ENCODE data around the gene IGFL4.
"Not testable (repeated sequence)": the region's sequence is repeated elsewhere in the genome, so short reads cannot be mapped to it uniquely, and the experiment has no call there.

The IGFL4 gene

DNA sequence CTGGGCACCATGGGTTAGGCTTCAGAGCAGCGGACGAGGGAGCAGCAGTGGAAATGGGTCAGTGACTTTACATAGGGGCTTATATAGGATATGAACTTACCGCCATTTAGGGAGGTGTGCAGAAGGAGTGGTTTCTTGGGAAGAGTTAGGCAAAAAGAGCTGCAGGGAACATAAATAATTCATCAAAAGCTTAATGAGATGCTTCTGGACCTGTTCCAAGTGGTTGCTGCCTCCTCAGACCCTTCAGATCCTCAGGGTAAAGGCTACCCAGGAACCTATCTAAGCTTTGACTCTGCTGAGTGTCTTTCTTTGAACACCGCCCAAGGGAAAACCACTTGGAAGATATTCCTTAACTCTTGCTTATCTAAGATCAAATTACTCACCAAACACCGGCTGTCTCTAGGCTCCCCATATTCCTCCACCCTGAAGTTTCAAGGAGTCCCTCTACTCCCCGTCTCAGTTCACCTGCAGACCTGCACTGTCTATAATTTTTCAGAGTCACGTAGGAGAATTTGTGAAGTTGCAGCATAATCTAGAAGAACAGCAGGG is at the start of gene IGFL4:
TSS of gene IGFL4 (minus strand) at position 51 of the 549 bp plus-strand sequence. CDS start at position 11, 40 bp downstream.
- no peak for DNase-seq
- ATAC-seq, result no peak

GRCh38 chr19:46090444-46090843 is 49.6 kb upstream of the IGFL4 start:
- ATAC-seq (no peak), DNase-seq (no peak)

- DNase-seq (no peak), ATAC-seq (no peak)
These were observed 48.6 kb upstream of the IGFL4 start for GRCh38 chr19:46089432-46089831.

GRCh38 chr19:46088101-46088500 is 47.3 kb upstream of the IGFL4 start:
- DNase-seq, result no peak
- no peak for ATAC-seq

- ATAC-seq (no peak), DNase-seq (no peak)
These were observed 45.1 kb upstream of the IGFL4 start for GRCh38 chr19:46085888-46086287.

DNA sequence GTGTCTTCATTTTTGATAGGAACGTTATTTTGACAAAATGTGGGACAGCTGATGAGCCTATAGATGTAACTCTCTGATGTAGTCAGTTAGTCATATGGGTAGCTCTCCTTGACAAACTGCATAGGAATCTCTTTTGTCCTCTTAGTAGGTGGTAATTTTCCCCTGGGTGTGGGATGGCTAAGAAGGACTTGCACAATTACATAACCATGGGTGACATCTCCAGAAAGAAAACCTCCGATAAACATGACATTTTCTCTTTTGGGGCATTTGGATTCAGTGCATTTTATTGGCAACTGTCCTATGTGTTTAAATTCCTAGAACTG is 41.9 kb upstream of the IGFL4 start:
- no peak for ATAC-seq
- no peak for DNase-seq

GRCh38 chr19:46081928-46082727 is 41.3 kb upstream of the IGFL4 start:
- ATAC-seq, result peak; percentile 56
- DNase-seq, result peak; percentile 16

DNA sequence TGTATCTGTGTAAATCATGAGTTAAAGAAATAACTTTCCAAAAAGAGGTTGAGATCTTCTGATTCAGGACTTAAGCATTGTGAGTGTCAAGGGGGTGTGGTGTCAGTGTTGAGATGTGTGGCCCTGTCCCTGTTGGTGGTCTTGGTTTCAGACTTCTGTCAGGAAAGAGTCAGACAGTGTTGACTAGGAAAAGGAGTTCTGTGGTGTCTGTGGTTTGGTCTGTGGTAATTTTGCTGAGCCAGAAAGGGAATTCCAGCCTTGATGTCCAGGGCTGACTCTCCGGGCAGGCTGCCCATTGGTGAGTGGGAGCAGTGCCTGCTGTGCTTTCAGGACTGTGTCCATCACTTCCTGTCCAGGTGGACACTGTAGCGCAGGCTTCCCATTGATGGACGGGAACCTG is 39.8 kb upstream of the IGFL4 start:
- ATAC-seq, result no peak
- no peak for DNase-seq

DNA sequence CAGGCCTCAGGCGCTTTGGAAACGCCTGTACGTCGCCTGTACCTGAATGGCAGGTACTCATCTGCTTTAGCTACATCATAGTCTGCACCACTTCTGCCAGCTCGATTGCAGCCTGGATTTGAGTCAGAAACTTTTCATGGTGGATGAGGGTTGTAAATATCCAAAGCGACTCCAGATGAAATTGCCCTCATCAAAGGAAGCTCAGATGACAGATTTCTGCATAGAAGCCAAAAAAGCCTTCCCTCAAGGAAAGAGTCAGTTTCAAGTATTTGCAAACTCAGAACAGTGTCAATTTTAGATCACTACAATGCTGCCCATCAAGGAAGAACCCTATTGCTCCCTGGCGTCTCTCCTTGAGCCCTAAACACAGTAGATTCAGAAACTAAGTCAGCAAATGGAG is 38.8 kb upstream of the IGFL4 start:
- no peak for DNase-seq
- no peak for ATAC-seq

DNA sequence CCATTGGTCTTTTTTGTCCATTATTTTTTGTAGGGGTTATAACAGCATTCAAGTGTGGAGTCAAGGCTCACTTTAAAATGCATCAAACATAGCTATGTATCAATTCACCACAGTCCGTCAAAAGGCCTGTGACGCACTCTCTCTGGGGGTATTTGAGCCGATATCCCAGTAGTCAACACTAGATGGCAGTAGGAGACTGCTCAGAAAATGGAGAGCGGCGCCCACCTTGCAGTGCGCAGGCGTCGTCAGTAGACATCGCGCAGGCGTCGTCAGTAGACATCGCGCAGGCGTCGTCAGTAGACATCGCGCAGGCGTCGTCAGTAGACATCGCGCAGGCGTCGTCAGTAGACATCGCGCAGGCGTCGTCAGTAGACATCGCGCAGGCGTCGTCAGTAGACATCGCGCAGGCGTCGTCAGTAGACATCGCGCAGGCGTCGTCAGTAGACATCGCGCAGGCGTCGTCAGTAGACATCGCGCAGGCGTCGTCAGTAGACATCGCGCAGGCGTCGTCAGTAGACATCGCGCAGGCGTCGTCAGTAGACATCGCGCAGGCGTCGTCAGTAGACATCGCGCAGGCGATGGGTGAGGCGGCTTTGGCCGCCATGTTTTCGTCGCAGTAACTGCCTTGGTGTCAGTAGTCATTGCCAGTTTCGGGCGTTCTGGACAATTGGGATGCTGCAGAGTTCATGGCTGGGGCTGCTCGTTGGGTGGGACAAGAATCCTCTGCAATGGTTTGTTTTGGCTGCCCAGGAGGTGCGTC is 38.0 kb upstream of the IGFL4 start:
- not testable (repeated sequence) for ATAC-seq
- peak; percentile 39 for DNase-seq

DNA sequence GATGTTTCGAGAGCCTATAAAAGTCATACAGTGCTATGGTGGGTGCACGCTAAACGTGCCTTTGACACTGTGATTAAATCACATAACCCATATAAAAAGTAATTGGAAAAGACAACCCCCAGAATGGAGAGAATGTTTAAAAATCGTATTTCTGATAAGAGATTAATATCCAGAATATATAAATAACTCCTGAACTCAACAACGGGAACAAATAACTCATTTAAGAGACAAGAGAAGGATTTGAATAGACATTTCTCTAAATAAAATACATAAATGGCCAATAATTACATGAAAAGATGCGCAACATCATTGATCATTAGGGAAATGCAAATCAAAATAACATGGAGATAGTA is 37.0 kb upstream of the IGFL4 start:
- DNase-seq, result no peak
- ATAC-seq, result no peak

GRCh38 chr19:46076951-46077814 is 36.4 kb upstream of the IGFL4 start:
- ATAC-seq (peak; percentile 73), DNase-seq (peak; percentile 52)

GRCh38 chr19:46076031-46076880 is 35.5 kb upstream of the IGFL4 start:
- ATAC-seq (no peak), DNase-seq (no peak)

DNA sequence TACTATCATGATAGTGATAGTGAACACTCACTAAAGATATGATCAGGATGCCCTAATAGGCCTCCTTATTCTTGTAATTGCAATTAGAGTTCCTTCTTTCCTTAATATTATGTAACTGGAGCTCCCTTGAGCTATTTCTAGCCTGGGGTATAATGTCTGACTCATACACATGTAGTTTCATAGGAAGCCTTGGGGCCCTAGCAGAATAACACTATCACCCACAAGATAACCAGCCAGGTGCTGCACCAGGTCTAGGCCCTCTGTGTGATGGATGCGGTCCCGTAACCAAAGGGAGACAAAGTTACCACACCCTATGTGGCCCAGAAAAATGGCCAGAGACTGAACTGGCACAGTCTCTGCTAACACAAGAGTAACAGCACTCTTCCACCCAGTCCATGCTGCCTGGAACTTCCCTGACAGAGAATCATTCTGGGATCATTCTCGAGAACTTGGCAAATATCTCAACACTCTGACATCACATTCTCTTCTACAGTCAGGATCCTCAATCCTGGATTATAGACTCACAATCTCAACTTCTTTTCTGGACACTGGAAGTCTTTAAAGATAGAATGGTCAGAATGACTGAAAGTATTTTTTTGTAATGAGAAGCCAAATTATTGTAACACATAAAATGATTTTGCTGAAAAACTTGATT is 32.6 kb upstream of the IGFL4 start:
- ATAC-seq (no peak), DNase-seq (no peak)

GRCh38 chr19:46069806-46070341 is 29.1 kb upstream of the IGFL4 start:
- ATAC-seq (no peak), DNase-seq (no peak)

- ATAC-seq, result no peak
- no peak for DNase-seq
These were observed 27.8 kb upstream of the IGFL4 start for GRCh38 chr19:46068345-46069258.

GRCh38 chr19:46067691-46068090 is 26.9 kb upstream of the IGFL4 start:
- DNase-seq, result no peak
- ATAC-seq, result no peak

DNA sequence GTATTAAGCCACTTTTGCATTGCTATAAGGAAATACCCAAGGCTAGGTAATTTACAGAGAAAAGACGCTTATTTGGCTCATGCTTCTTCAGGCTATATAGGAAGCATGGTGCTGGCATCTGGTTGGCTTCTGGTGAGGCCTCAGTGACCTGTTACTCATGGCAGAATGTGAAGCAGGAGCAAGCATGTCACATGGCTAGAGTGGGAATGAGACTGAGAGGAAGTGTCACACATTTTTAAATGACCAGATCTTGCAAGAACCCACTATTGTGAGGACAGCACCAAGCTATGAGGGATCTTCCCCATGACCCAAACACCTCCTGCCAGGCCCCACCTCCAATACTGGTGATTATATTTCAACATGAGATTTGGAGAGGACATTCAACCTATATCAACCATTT is 25.7 kb upstream of the IGFL4 start:
- no peak for ATAC-seq
- DNase-seq, result no peak

DNA sequence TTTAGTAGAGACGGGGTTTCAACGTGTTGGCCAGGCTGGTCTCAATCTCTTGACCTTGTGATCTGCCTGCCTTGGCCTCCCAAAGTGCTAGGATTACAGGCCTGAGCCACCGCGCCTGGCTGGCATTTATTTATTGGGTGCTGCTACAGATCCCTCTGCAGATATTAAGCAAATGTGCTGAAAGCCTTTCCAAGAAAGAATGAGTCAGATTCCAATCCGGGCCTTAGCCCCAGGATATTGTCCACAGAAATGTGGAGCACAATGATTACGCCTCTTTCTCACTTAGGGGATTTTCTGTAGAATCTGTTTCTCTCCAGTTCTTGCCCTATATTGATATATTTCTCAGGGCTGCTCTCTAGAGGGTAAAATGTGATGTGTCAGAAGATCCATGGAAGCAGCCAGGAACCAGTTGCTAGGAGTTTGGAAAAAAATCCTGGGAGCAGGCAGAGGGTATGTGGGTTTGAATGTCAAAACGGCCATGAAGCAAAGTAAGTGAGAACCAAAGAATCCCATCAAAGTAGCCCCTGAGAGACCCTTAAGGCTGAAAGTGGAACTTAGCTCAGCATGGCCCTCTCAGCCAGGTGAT is 24.8 kb upstream of the IGFL4 start:
- DNase-seq (no peak), ATAC-seq (no peak)
